ENCODE results near the gene MIDN.

- no peak for TF ChIP-seq CTCF (IDR thresholded peaks at IDR 0.05)
- TF ChIP-seq REST (IDR thresholded peaks at IDR 0.05; ENCODE audit: insufficient read depth in 1 of 2, low read depth in 2 of 2, low read length in 1 of 2) = no peak
- TF ChIP-seq TCF7L2 (IDR thresholded peaks at IDR 0.05; ENCODE audit: low read depth, low read length) = no peak
Observed at GRCh38 chr19:1221904-1222255, 26.5 kb upstream of the MIDN start.

Data from Panc1 (cell line).